Astrocyte of the spinal cord (primary cell): ENCODE results near the gene ZBTB48.

Source experiments
- DNase-seq: peaks from one replicate; pipeline ENCODE4 v3.0.0; 2011; ENCODE audit warnings: low read depth, low spot score
- H3K4me3 ChIP-seq: 2 replicates; pipeline ENCODE4 v1.5.1; 2011; ENCODE audit warnings: low read depth, mild to moderate bottlenecking, low read length, moderate library complexity
- in situ Hi-C: cut with HindIII; loops from 2 replicates; pipeline ENCODE4 v1.10.0; 2017; ENCODE audit warnings: low sequenced_read_pairs
- TF ChIP-seq, protein P1 (sequence below): IDR thresholded peaks from 2 replicates; pipeline ENCODE4 v1.5.1; 2012; ENCODE audit warnings: low read depth, mild to moderate bottlenecking, low read length, inconsistent platforms

The ZBTB48 gene

DNA sequence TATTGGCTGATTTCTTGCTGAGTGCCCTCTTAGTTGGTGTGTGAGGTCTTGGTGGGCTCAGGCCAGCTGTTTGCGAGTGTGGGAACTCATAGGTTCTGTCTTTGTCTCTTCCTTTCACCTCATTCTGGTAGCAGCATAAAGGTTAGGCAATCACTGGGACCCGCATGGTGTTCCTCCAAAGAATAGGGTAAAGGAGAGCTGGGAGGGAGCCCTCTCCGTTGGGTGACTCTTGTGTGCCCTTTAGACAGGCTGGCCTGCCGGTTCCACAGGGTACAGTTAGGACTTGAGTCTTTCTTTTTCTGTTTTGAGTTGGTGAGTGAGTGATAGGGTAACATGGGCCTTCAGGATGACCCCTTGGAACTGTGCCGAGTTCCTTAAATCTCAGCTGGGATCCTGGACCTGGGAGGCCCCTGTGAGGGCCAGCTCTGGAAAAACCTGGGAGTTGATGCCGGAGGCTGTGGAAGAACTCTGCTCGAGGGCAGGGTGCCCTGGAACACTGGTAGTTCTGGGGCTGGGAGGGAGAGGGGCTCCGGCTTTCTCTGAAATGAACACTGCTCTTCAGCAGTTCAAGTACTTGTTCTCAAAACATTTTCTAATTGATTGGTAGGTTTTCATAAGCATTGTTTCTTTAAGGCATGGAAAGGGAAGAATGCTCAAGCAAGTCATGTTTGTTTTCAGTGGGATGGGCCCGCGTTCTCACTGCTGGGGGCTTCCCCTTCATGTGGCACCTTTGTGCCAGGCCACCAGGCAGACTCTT is 42.8 kb downstream of the ZBTB48 start:
- DNase-seq = no peak
- in situ Hi-C loops = no loop called here
- TF ChIP-seq, protein P1, sequence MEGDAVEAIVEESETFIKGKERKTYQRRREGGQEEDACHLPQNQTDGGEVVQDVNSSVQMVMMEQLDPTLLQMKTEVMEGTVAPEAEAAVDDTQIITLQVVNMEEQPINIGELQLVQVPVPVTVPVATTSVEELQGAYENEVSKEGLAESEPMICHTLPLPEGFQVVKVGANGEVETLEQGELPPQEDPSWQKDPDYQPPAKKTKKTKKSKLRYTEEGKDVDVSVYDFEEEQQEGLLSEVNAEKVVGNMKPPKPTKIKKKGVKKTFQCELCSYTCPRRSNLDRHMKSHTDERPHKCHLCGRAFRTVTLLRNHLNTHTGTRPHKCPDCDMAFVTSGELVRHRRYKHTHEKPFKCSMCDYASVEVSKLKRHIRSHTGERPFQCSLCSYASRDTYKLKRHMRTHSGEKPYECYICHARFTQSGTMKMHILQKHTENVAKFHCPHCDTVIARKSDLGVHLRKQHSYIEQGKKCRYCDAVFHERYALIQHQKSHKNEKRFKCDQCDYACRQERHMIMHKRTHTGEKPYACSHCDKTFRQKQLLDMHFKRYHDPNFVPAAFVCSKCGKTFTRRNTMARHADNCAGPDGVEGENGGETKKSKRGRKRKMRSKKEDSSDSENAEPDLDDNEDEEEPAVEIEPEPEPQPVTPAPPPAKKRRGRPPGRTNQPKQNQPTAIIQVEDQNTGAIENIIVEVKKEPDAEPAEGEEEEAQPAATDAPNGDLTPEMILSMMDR = no peak
- no peak overlapping the region for H3K4me3 ChIP-seq

DNA sequence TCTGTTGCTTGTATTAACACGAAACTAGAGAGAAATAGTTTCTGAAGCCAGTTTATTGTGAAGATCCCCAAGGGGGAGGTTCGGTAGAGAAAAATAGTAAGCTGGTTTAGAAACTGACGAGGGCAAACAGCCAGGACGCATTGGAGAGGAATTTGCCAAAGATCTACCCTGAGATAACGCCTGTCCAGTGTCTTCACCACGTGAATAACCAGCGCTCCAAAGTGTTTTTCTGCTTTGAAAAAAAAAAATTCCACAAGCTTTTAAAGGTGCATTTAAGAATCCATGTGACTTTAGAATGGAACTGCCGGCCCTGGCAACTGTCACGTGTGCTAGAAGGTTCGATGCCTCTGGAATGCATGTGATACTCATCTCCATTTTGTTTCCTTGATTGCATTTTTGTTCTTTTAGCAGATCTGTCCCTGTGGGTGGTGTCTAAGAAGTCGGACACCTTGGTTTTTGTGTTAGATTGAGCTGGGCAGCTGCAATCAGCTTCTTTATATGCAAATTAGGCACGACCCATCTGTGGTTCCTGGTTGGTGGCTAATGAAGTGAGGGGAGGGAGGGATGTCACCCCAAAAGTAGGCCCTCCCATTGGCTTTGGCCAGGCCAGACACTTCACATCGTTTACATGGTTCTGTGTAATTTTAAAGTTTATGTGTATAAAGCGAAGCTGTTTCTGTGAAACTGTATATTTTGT is 43.6 kb downstream of the ZBTB48 start:
- TF ChIP-seq, protein P1 = no peak
- DNase-seq = no peak
- no peak overlapping the region for H3K4me3 ChIP-seq
- in situ Hi-C loops = no loop called here

DNA sequence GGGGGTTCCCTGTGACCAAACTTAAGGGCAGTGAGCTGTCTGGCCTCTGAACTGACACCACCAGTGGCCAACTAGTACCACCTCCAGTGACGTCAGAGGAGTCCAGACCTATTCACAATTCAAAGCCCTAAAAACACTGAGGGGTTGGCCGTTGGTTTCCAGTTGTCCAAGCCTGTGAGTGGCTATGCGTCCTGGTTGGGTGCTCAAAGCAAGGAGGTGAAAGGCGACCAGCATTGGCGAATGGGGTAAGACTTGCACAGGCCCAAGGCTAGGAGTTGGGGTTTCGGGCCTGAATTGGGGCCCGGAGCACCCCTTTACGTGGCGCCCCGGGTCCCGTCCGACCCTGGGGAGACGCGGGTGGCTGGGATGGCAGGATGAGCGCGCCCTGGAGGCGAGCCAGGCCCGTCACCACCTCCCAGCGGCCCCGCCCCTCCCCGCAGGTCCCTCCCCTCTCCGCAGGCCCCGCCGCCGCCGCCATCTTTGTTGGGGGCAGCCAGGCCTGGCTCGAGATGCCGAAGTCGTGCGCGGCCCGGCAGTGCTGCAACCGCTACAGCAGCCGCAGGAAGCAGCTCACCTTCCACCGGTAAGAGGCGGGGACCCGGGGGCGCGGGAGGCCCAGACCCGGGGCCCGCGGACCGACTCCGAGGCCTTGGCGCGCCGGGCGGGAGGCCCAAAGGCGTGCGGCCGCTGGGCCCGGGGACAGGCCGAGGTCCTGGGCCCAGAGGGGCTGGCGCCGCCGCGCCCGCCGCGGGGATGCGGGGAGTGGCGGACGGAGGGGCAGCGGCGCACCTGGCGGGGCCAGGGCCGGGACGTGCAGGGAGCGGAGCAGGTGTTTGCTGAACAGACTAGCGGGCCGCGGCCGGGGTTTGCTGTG is 45.2 kb downstream of the ZBTB48 start, which contains the start of gene THAP3:
Gene THAP3, plus strand, starts transcription at position 159 of the 874 bp plus-strand sequence. Its CDS starts 351 bp downstream, at position 510.
- DNase-seq = peak; percentile 85

DNA sequence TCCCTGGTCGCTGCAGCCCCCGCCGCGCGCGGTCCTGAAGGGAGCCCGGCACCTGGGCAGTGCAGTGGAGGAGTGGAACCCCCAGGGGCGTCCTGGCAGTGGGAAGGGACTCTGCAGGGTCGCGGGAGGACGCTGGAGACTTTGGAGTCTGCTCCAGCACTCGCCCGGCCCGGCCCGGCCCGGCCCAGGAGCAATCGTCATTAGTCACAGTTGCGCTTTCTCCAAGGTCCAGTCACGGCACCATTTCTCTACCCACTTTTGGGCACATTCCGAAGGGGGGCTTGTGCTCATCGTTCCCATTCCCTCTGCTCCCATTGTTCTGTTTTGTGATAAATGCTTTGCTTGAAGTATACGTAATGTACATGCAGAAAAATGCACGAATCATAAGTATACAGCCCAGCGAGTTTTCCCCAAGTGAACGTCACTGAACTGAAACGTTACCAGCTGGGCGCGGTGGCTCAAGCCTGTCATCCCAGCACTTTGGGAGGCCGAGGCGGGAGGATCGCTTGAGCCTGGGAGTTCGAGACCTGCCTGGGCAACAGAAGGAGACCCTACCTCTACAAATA is 45.9 kb downstream of the ZBTB48 start:
- DNase-seq = peak; percentile 34
- in situ Hi-C loops = no loop called here
- TF ChIP-seq, protein P1 = no peak
- peak overlapping the region; percentile 69 for H3K4me3 ChIP-seq

More for the DNA sequence above, 45.2 kb downstream of the ZBTB48 start, which contains the start of gene THAP3:
- TF ChIP-seq, protein P1 = no peak
- H3K4me3 ChIP-seq = peak within 1 kb of the TSS; percentile 69
- in situ Hi-C loops = no loop called here

DNA sequence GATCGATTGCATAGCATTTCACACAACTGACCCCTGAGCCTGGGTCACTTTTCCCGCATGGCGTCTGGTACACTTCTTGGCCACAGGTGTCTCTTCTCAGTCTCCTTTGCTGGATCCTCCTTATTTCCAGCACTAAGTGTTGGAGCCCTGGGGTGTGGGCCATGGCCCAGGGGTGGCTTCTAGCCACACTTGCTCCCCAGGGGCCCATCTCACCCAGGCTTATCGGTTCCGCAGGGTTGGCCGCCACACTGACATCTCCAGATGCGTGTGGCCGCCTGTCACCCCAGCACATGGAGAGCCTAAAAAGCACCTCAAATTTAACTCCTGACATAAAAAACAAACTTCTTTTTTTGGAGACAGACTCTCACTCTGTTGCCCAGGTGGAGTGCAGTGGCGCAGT is 47.2 kb downstream of the ZBTB48 start:
- in situ Hi-C loops = no loop called here
- TF ChIP-seq, protein P1 = no peak
- no peak overlapping the region for H3K4me3 ChIP-seq
- DNase-seq = no peak
